ENCODE measurements around the gene GRIK2.

GRCh38 chr6:101980924-101981323 lies 587.4 kb downstream of the GRIK2 start:
- no peak for TF ChIP-seq POLR2A (IDR thresholded peaks at IDR 0.05)
- TF ChIP-seq CTCF (IDR thresholded peaks at IDR 0.05) = no peak

Measured in adrenal gland (tissue), 5 donors.